ENCODE data around the gene GAMT.

GAMT gene

DNA sequence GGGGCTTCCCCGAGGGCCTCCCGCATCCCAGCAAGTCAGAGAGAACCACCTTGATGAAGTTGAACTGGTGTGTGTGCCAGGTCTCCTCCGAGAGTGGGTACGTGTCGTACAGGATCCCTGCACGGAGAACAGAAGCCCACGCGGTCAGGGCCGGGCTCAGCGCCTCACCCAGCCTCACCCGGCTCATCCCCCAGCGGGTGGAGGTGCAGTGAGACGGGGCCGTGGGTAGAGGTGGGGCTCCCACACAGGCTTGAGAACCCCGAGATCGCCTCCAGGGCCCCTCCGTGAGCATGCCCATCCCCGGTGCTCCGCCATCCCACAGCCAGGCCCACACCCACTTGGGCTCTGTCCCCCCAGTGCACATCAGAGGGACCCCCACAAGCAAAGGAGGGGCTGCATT, 2.3 kb downstream of the GAMT start:
- no peak for DNase-seq

DNA sequence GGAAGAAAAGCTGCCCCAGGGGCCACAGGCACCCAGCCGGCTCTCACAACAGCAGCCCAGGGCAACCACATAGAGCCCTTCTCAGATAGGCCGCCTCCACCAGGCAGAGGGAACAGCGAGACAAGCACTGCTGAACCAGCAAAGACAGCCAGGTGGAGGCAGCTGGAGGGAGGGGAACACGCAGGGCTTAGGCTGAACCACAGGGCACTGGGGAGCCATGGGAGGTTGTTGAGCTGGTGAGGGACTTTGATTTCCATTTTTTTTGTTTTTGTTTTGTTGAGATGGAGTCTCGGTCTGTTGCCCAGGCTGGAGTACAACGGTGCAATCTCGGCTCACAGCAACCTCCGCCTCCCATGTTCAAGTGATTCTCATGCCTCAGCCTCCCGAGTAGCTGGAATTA, 3.5 kb downstream of the GAMT start:
- DNase-seq = no peak

DNA sequence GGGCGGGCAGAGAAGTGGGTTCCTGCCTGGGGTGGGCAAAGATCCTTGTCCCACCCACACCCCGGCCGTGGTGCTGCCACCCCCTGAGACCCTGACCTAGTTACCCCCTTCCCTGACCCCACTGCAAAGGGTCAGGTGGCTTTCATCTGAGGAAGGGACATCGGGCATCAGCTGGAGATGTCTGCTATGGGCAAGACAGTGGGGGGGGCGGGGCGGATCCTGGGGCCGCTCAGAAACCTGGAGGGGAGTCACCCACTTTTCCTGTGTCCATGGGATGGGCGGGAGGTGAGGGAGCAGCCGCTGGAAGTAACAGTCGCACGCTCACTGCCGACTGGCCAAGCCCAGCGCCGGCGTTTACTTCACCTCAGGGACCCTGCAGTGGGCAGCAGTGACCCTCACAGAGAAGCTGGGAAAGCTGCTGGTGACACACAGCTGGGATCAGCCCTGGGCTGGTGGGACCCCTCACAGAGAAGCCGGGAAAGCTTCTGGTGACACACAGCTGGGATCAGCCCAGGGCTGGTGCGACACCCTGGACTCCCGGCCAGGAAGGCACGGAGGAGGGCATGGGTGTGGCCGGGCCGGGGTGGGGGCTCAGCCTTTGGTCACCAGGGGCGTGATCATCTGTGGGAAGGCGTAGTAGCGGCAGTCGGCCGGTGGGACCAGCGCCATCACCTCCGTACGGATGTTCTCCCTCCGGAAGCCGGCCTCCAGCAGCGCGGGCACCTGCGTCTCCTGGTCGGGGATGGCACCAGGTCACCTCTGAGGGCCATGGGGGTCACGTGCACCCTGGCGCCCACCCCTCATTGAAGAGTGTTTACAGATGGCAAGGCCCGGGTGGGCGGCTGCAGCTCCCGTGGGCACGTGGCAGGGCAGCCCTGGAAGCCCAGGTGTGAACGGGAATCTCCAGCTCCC, 4.3 kb downstream of the GAMT start:
- no peak for DNase-seq

DNA sequence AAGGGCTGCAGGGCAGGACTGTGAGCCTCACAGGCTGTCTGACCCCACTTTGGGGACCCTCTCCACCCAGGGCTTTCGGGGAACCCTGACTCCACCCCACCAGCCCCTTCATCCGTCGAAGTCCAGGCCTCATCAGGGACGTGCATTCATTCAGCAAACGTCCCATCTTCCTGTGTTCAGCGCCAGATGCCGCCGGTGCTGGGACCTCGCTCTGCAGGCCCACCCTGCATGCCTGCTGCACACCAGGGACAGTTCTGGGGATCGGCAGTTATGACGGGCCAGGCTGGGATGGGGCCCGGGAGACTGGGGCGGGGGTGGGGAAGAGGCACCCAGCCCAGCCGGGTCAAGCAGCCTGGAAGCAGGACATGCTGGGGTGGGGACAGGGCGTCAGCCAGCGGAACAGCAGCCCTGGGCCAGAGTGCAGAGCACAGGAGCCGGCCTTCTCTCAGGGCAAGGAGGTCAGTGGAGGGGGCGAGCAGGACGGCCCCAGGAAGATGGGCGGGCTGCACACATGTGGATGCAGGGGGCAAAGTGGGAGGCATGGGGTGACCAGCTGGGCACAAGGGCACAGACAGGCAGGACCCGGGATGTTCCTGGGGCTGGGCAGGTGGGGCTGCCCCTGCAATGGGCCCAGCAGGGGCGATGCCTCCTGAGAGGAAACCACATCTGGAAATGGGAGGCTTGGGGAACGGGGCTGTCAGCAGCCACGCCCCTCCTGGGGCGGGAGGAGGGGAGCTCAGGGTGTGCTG, 5.1 kb downstream of the GAMT start:
- DNase-seq = no peak

DNA sequence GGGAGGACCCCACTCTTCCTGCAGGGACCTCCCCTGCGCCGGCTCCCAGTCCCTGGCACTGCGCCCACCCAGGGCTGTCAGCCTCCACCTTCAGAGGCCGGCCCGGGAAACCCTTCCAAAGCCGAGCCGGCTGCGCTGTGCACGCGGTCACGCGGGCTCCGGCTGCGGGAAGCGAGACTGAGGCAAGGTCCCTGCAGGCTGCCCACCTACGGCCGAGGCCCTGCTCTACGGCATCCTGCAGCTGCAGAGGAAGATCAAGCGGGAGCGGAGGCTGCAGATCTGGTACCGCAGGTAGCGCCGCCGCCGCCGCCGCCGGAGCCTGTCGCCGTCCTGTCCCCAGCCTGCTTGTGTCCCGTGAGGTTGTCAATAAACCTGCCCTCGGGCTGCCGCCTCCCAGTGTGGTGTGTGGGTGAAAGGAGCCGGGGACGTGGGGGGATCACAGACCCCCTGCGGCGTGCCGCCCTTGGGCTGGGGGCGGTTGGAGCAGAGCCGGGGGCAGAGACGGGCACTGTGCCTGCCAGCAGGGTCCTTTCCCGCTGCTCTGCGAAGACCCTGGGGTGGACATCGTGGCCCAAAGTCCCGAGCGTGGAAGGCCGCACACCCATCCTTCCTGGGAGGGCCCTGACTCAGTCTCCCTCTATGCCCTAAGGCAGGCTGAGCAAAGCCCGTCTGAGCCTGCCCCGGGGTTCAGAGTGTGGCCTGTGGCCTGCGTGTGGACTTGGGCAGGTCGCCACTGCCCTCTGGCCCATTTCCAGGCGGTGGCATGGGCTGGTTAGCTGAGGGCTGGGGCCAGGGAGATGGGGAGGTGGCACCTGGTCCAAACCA, 5.9 kb downstream of the GAMT start:
- DNase-seq = no peak

DNA sequence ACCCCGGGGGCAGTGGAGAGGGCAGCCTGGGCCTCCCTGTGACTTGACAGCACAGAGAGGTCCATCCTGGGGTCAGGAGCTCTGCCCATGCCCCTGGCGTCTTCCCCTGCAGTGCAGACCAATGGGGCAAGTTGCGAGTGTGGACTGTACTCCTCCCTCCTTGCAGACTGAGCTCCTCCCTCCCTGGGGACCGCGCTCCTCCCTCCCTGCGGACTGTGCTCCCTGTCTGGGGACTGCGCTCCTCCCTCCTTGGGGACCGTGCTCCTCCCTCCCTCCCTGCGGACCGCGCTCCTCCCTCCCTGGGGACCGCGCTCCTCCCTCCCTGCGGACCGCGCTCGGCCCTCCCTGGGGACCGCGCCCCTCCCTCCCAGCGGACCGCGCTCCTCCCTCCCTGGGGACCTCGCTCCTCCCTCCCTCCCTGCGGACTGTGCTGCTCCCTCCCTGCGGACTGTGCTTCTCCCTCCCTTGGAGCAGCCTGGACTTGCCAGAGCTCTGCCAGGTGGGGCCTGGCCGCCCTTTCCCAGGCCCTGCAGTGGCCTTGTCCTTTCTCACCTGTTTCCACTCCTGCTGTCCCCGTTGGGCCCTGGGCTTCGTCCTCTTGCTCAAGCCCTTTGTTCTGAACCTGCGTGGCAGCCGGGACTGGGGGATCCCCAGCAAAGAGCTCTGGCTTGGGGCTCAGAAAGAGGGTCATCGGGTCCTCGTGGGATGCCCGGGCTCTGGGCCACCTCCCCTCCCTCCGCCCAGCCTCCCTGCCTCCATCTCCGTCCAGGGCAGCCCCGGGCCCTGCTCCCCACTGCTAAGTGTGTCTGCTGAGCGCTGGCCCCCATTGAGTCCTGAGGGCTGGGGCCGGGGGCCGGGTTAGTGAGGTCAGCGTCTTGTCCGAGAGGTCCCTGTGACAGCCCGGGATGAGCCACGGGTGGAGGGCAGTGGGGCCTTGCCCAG, 6.8 kb downstream of the GAMT start:
- no peak for DNase-seq

DNA sequence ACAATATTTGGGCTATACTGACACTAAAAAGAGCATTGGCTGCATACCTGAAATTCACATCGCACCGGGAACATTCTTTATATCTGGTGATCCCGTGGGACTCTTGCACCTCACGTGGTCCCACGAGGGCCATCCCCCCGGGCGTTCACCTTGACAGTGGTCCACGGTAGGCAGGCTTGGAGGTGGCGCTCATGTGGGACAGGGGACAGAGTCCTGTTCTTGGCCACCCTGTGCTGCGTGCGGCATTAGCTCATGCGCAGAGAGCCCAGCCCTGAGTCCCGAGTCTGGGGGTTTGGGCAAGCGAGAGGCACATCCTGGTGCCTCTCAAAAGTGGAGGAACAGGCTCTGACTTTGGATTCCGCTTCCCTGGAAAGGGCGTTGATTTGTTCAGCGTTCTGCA, 7.5 kb downstream of the GAMT start:
- DNase-seq = no peak

DNA sequence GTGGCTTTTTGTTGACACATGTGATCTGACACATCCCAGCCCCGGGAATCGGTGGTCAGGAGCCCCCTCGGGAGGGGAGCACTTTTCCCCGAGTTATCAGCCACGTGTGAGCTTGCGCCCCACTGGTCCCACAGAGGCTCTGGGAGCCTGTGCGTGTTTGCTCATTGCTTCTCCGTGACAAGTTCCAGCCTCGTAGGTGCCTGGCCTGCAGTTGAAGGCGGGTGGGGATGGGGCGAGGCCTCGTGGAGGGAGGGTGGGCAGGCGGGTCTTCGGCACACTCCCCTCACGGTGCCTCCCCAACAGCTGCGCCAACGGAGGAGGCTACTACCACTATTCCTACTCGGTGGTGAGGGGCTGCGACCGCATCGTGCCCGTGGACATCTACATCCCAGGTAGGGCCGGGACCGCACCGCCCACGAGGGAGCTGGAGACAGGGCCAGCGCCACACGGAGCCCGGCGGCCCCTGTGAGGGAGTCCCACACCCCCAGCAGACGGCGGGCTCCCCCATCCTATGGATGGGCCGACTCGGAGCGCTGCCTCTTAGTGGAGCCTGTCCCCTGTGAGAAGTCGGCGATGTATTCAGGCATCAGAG, 8.3 kb downstream of the GAMT start:
- no peak for DNase-seq

DNA sequence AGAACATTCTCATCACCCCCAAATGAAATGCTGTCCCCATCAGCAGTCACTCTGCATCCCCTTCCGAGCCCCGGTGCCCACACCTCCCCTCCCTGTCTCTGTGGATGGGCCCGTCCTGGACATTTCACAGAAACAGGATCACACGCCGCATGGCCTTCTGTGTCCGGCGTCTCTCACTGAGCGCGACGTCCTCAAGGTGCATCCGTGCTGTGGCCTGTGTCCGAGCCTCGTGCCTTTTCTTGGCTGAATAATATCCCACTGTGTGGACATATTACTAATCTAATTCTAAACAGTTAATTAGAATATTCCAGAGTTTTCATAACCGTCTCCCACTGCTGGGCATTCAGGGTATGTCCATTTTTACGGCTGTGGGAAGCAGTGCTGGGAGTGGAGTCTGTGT, 8.9 kb downstream of the GAMT start:
- no peak for DNase-seq

DNA sequence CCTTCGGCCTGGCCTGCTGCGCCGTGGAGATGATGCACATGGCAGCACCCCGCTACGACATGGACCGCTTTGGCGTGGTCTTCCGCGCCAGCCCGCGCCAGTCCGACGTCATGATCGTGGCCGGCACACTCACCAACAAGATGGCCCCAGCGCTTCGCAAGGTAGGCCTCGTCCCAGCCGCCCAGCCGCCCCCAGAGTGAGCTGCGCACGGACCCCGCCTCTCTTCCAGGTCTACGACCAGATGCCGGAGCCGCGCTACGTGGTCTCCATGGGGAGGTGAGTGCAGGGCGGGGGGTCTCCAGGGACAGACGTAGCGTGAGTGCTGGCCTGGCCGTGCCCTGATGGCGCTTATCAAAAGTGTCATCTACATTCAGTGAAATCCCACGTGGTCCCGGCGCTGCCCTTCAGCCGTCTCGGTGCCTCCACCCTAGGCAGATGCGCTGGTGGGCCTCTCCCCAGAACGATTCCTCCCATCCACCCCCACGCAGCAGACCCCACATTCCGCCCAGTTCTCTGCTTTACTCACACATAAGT, 10.4 kb downstream of the GAMT start:
- DNase-seq = no peak

DNA sequence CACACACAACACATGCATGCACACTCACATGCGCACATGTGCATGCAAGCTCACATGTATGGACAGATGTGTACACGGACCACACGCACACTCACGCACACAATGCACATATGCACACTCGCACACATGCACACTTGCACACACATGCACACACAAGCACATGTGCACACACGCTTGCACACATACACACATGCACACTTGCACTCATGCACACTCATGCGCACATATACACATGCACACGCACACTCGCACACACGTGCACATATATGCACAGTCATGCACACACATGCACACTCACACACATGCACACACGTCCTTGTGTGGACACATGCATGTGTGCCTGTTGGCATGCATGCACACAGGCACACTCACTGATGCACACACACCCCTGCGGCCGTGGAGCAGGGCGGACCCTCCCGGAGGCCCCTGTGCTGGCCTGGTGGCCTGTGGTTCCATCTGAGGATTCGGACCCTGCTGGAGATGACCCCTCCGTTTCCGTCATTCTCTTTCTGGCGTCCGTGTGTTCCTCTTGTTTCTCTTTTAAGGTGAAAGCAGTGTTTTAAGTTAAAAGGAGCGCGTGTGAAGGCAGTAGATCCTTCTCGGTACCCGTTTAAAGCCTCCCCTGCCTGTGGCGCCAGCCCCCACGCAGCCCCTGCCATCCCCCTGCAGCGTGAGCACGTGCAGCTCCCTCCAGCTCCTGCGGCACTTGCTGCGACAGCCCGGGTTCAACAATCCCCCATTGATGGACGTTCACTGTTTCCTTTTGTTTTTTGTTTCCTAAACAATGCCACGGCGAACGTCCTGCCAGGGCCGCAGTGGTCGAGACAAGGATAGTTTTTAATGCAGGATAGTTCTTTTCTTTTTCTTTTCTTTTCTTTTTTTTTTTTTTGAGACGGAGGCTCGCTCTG, 12.1 kb downstream of the GAMT start:
- no peak for DNase-seq

DNA sequence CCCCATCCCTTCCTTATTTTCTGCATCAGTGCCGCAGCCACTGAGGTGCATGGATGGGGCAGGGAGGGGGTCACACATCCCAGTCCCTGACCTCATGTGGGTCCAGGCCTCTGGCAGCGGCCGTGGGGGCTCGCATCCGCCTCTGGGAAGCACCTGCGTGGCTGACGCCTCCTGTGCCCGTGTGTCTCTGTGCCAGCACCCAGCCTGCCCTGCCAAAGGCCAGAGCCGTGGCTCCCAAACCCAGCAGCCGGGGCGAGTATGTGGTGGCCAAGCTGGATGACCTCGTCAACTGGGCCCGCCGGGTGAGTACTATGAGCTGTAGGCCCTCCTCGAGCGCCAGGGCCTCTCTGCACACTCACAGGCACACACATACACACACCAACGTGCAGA, 12.7 kb downstream of the GAMT start:
- DNase-seq = no peak

DNA sequence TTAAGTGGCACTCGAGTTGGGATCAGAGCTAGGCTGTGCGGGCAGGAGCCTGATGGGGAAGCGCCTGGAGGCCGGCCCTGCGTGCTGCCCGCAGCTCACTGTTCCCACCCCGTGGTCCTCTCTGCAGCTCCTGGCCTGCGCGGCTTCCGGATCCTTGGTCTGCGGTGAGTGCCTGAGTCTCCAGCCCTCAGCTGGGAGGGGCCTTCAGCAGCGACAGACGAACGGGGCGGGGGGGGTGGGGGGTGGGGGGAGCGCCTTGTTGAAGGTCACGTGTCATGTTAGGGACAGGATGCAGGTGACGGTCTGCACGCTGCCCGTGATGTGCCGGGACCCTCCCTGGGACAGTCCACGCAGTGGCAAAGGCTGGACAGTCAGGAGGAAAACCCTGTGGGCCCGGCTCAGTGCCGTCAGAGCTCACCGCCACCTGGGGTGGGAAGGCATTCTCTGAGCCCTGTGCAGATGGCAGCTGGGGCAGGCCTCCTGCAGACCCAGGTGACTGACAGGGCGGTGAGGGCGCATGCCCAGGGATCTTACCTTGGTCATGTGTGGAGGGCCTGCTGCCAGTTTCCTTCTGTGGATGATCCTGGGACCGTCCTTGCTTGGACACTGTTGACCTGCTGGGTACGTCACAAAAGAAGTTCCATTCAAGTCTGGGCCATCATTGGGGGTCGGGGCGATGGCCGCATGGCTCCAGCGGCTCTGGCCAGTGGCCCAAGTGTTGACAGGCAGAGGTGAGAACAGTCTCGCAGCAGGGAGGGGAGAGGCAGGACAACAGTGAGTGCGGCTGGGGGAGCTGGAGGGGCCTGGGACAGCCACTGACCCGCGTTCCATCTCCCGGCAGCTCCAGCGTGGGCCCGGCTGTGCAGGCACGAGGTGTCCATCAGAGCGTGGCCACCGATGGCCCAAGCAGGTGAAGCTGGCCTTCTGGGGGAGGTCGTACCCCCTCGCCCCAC, 13.4 kb downstream of the GAMT start:
- DNase-seq = no peak

DNA sequence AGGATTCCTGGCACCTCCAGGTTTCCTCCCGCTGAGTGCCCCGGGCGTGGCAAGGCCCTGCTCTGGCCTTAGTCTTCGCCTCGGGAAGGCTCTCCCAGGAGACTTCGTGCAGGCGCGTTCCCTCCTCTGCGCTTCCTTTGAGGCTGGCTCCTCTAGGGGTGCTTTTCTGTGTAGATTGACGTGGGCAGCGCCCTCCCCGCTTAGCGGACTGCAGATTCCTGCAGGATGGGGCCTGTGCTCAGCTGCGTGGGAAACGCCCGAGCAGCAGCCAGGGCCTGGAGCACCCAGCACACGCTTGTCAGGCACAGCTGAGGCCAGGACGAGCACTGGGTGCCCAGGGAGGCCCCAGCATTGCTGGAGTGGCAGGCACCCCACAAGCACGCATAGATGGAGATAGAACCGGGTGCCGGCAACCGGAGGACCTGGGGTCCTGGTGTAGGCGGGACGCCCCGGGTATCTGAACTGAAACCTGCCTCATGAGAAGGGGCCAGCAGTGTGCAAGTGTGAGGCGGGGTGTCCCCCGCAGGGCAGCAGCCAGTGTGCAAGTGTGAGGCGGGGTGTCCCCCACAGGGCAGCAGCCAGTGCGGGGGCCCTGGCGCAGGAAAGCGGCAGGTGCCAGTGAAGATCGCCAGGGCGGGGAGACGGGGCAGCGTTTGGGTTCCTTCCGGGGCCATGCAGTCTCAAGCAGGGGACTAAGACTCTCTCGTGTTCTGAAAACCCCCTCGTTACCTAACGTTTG, 14.2 kb downstream of the GAMT start:
- DNase-seq = no peak

DNA sequence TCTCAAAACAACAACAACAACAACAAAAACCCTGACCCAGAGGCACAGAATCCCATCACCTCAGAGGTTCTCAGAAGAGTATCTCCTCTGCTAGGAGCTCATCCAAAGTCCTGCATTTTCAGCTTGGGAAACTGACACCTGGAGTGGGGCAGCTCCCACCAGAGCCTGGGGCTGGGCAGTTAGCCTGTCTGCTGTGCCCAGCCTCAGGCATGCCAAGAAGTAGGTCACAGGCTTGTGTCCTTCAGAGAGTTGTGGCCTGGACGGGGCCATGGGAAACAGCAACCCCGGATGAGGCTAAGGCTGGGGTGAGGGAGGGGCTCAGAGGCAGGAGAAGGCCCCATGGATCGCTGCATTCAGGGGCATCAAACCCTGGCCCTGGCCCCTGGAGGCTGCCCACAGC, 15.5 kb downstream of the GAMT start:
- DNase-seq = no peak

DNA sequence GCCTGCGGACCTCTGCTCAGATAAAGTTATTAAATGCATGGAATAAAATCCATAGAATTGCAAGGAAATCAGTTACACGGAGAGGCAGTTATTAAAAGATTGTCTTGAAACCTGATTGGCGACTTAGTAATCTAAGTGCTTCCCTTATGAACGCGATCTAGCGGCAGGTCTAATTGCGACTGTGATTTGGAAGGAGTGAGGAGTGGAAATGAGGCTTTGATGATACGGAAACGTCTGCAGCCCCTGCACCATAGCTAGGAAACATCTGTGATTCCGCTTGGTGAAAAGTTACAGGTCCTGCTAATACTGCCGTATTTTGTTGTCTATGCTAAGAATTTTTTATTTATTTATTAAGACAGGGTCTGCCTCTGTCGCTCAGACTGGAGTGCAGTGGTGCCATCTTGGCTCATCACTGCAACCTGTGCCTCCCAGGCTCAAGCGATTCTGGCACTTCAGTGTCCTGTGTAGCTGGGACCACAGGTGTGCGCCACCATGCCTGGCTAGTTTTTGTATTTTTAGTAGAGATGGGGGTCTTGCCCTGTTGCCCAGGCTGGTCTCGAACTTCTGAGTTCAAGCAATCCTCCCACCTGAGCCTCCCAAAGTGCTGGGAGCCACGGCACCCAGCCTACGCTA, 16.7 kb downstream of the GAMT start:
- no peak for DNase-seq

DNA sequence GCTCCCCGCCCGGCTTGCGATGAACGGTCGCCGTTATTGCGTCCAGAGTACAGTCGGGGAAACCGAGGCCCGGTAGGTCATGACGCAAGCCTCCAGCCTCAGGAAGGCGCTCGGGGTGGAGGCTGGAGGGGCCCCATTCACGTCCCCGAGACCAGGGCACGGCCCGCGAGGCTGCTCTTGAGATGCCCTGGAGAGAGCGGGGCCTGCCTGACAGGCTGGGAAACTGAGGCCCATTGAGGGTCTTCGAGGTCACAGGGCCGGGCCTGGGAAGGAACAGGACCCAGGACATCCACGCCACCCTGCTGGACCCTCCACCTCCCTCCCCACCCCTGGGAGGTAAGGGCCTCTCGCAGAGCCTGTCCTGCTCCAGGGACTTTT, 17.3 kb downstream of the GAMT start:
- DNase-seq = no peak
